Mammary epithelial cell (primary cell): Measurements from ENCODE around the gene KRTAP3-1.

Source experiments
- EZH2 ChIP-seq: IDR thresholded peaks from 2 replicates; pipeline ENCODE4 v1.6.1; 2012; ENCODE audit warnings: low read length, inconsistent platforms, borderline replicate concordance
- TF ChIP-seq, protein P1 (sequence below), 2 donors: IDR thresholded peaks in 1 of 2; conservative IDR thresholded peaks in 1 of 2; 2 replicates each; pipeline ENCODE4 v1.5.1; 2011 to 2012; ENCODE audit warnings: inconsistent platforms in 2 of 2, low read length in 2 of 2, mild to moderate bottlenecking in 2 of 2, control low read depth in 1 of 2, low read depth in 1 of 2; ENCODE audit not compliant: insufficient read depth in 1 of 2; ENCODE audit errors: extremely low read depth in 1 of 2

DNA sequence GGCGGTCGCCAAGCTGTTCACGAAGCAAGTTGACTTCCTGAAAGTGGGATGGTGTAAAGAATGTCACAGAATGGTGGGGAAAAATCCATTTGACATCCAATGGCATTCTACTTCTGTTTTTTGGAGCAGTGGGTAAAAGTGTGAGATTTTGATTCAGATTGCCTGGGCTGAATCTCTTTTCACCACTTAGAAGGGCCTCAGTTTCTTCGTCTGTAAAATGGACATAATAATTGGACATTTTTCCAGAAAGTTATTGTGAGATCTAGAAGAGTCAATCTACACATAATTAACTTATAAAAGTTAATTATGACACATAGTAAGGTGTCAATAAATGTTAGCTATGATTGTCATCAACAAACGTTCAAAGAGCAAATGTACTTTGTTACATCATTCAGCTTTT lies 27.8 kb downstream of the KRTAP3-1 start:
- TF ChIP-seq EZH2 = no peak
- TF ChIP-seq, protein P1, sequence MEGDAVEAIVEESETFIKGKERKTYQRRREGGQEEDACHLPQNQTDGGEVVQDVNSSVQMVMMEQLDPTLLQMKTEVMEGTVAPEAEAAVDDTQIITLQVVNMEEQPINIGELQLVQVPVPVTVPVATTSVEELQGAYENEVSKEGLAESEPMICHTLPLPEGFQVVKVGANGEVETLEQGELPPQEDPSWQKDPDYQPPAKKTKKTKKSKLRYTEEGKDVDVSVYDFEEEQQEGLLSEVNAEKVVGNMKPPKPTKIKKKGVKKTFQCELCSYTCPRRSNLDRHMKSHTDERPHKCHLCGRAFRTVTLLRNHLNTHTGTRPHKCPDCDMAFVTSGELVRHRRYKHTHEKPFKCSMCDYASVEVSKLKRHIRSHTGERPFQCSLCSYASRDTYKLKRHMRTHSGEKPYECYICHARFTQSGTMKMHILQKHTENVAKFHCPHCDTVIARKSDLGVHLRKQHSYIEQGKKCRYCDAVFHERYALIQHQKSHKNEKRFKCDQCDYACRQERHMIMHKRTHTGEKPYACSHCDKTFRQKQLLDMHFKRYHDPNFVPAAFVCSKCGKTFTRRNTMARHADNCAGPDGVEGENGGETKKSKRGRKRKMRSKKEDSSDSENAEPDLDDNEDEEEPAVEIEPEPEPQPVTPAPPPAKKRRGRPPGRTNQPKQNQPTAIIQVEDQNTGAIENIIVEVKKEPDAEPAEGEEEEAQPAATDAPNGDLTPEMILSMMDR (conservative IDR thresholded peaks at IDR 0.05 in 1 of 2, IDR thresholded peaks at IDR 0.05 in 1 of 2; ENCODE audit: extremely low read depth in 1 of 2, insufficient read depth in 1 of 2, low read depth in 1 of 2, low read length in 2 of 2) = no peak
